HG03135 (cell line): ENCODE data around the gene FAM174C.

Source experiments
- ATAC-seq: cut with Tn5 transposase; IDR thresholded peaks from one replicate; pipeline ENCODE4 v1.9.1; 2021; ENCODE audit warnings: mild to moderate bottlenecking, moderate library complexity; ENCODE audit not compliant: unreplicated experiment

Gene FAM174C

GRCh38 chr19:1275260-1275975 is at the start of gene FAM174C:
FAM174C (plus strand) TSS chr19:1275530; CDS start chr19:1275550, 20 bp downstream.
- peak; percentile 69 for ATAC-seq

- ATAC-seq, result no peak
Observed at GRCh38 chr19:1226227-1226518, 49.2 kb upstream of the FAM174C start.

- ATAC-seq, result no peak
Observed at GRCh38 chr19:1226522-1227303, 48.6 kb upstream of the FAM174C start.

- ATAC-seq, result no peak
Observed at GRCh38 chr19:1227304-1228054, 47.9 kb upstream of the FAM174C start.

- no peak for ATAC-seq
Observed at GRCh38 chr19:1228161-1228957, 47.0 kb upstream of the FAM174C start.

GRCh38 chr19:1229056-1229923 is 46.0 kb upstream of the FAM174C start:
- ATAC-seq, result no peak

GRCh38 chr19:1229924-1230782 is 45.2 kb upstream of the FAM174C start:
- ATAC-seq, result no peak

- ATAC-seq, result no peak
Observed at GRCh38 chr19:1230783-1231489, 44.4 kb upstream of the FAM174C start.

GRCh38 chr19:1231729-1232637 is 43.3 kb upstream of the FAM174C start:
- ATAC-seq, result no peak

- no peak for ATAC-seq
Observed at GRCh38 chr19:1232652-1233072, 42.7 kb upstream of the FAM174C start.

GRCh38 chr19:1233115-1233667 is 42.1 kb upstream of the FAM174C start:
- ATAC-seq, result no peak

- ATAC-seq, result no peak
Observed at GRCh38 chr19:1234051-1234954, 41.0 kb upstream of the FAM174C start.

- ATAC-seq, result no peak
Observed at GRCh38 chr19:1234955-1235380, 40.4 kb upstream of the FAM174C start.

- no peak for ATAC-seq
Observed at GRCh38 chr19:1235625-1236538, 39.4 kb upstream of the FAM174C start.

- ATAC-seq, result no peak
Observed at GRCh38 chr19:1236576-1236975, 38.8 kb upstream of the FAM174C start.
